OCI-LY7 (cell line): ENCODE data around the gene ZBTB9. TPM values are rescaled to one million over a fixed set of nuclear protein-coding genes. Genes with fewer than 3 reads are reported as not detected.
A peak's percentile ranks its signal among the peaks of the same experiment; 100 is the strongest.

Experiments
- BruUV-seq: library from RNA; stranded (reverse); fragments of 400-500 nt; replicated peaks from 2 replicates; lab custom pipeline; 2021; lab: Mats Ljungman, UMichigan
- CTCF ChIA-PET: fragments of 300-600 bp; sonication (Branson Sonifier 250); formaldehyde crosslinking; loops from one replicate; lab custom pipeline; 2022; ENCODE audit warnings: antibody characterized with exemption; ENCODE audit not compliant: unreplicated experiment; lab: Charles Lee
- POLR2A ChIA-PET: fragments of 300-600 bp; sonication (Branson Sonifier 250); formaldehyde crosslinking; loops from one replicate; lab custom pipeline; 2022; ENCODE audit warnings: antibody characterized with exemption; lab: Charles Lee
- DNase-seq: peaks from one replicate; pipeline ENCODE4 v3.0.0-alpha.2; 2015; ENCODE audit warnings: low spot score
- H2AFZ ChIP-seq: fragments of 200-600 bp; sonication (generic), shearing (Covaris generic); 2 replicates; pipeline ENCODE4 v1.6.1; 2014; ENCODE audit warnings: mild to moderate bottlenecking, antibody characterized with exemption, low read length, moderate library complexity
- H3K27ac ChIP-seq: fragments of 200-600 bp; sonication (generic); 2 replicates; pipeline ENCODE4 v1.5.1; 2014; ENCODE audit warnings: mixed run types, low read depth, mild to moderate bottlenecking, moderate library complexity, low read length, inconsistent platforms; ENCODE audit not compliant: poor library complexity, severe bottlenecking
- H3K36me3 ChIP-seq: fragments of 200-600 bp; sonication (generic); 2 replicates; pipeline ENCODE4 v1.6.1; 2014; ENCODE audit warnings: mild to moderate bottlenecking, antibody characterized with exemption, low read length, moderate library complexity, mixed read lengths; ENCODE audit not compliant: insufficient read depth
- H3K4me1 ChIP-seq: fragments of 200-600 bp; sonication (generic); 2 replicates; pipeline ENCODE4 v1.5.1; 2014; ENCODE audit warnings: mild to moderate bottlenecking, low read length; ENCODE audit not compliant: insufficient read depth, poor library complexity, severe bottlenecking
- H3K4me2 ChIP-seq: fragments of 200-600 bp; sonication (generic); 2 replicates; pipeline ENCODE4 v1.6.1; 2014; ENCODE audit warnings: mild to moderate bottlenecking, low read length
- H3K4me3 ChIP-seq: fragments of 200-600 bp; sonication (generic); 2 replicates; pipeline ENCODE4 v1.5.1; 2014; ENCODE audit warnings: mild to moderate bottlenecking, low read depth, low read length; ENCODE audit not compliant: poor library complexity, severe bottlenecking
- H3K79me2 ChIP-seq: fragments of 200-600 bp; sonication (generic); 2 replicates; pipeline ENCODE4 v1.6.1; 2016; ENCODE audit warnings: low read depth, mild to moderate bottlenecking, low read length, moderate library complexity, mixed read lengths; ENCODE audit not compliant: insufficient read depth
- H3K9me2 ChIP-seq: fragments of 200-600 bp; sonication (generic); 2 replicates; pipeline ENCODE4 v1.6.1; 2016; ENCODE audit warnings: mild to moderate bottlenecking, low read length, mixed read lengths; ENCODE audit not compliant: insufficient read depth
- H3K9me3 ChIP-seq: fragments of 200-600 bp; sonication (generic); 2 replicates; pipeline ENCODE4 v1.6.1; 2014; ENCODE audit warnings: mild to moderate bottlenecking, mixed run types, low read length, mixed read lengths
- H4K20me1 ChIP-seq: fragments of 200-600 bp; sonication (generic); 2 replicates; pipeline ENCODE4 v1.6.1; 2014; ENCODE audit warnings: mild to moderate bottlenecking, antibody characterized with exemption, low read length, moderate library complexity, mixed read lengths; ENCODE audit not compliant: insufficient read depth
- CTCF ChIP-seq: fragments of 200-600 bp; sonication (generic); conservative IDR thresholded peaks from 2 replicates; pipeline ENCODE4 v1.5.1; 2014; ENCODE audit warnings: mild to moderate bottlenecking, antibody characterized with exemption, low read length, moderate library complexity, mixed read lengths
- EZH2phosphoT487 ChIP-seq: fragments of 200-600 bp; sonication (generic); IDR thresholded peaks from 2 replicates; pipeline ENCODE4 v1.6.1; 2018; ENCODE audit warnings: low read depth, borderline replicate concordance, mild to moderate bottlenecking, mixed run types, antibody characterized with exemption, low read length, moderate library complexity, mixed read lengths
- intact Hi-C: fragments of 100-400 bp; cut with micrococcal nuclease; formaldehyde crosslinking; loops from one replicate; pipeline ENCODE4 v1.10.0; 2022; ENCODE audit not compliant: unreplicated experiment
- total RNA-seq, 2 experiments: library from RNA; depleted of rRNA in 1 of 2; stranded (reverse); fragments of >200 nt in 1 of 2; shearing (Covaris generic) in 1 of 2; gene quantifications; 2 replicates each; pipeline ENCODE4 v1.2.3, GENCODE V29; 2014 to 2022

Gene ZBTB9
- total RNA-seq, 2 experiments from 2014 or later: 6.8 to 7.7 TPM

GRCh38 chr6:33414592-33415271 is 39.6 kb upstream of the ZBTB9 start:
- BruUV-seq: no TSS peak
- Histone ChIP-seq H3K79me2 (peaks cover 26% of the 10 kb centered on the region; the same call in 1 of the 2 replicates), H4K20me1 (peaks cover 6% of the 10 kb centered on the region; the same call in 1 of the 2 replicates), H3K4me1 (peaks cover 65% of the 10 kb centered on the region), H3K4me3 (peak overlapping the region; percentile 20), H2AFZ (no peak overlapping the region), H3K27ac (peak overlapping the region; percentile 62), H3K9me3 (no peaks in the 10 kb centered on the region), H3K4me2 (peak overlapping the region; percentile 98), H3K36me3 (peaks cover 42% of the 10 kb centered on the region), H3K9me2 (no peaks in the 10 kb centered on the region)
- TF ChIP-seq CTCF (peak; percentile 81), EZH2phosphoT487 (no peak)
- intact Hi-C loops: loop anchor here (5.0 to 10.0 kb wide), 2 partner anchors 102 to 210 kb away; partner anchors contain the start of genes HSD17B8, RING1, RXRB and SLC39A7
- ChIA-PET POLR2A (interaction anchor here (0.6 kb wide), 1 partner anchor 117 kb away, joined by 3 read pairs; no protein-coding TSS in a partner anchor), CTCF (interaction anchor here (0.6 to 1.0 kb wide), 2 partner anchors 16 to 17 kb away, joined by 3 read pairs; no protein-coding TSS in a partner anchor)
- peak; percentile 66 for DNase-seq

- ChIA-PET CTCF (no interaction called here), POLR2A (interaction anchor here (1.1 kb wide), 1 partner anchor 41 kb away, joined by 3 read pairs; no protein-coding TSS in a partner anchor)
- Histone ChIP-seq H3K4me3 (peak overlapping the region; percentile 77), H3K9me3 (no peaks in the 10 kb centered on the region), H3K4me2 (peak overlapping the region; percentile 98), H4K20me1 (peaks cover 6% of the 10 kb centered on the region; the same call in 1 of the 2 replicates), H3K36me3 (peaks cover 42% of the 10 kb centered on the region), H3K79me2 (peaks cover 26% of the 10 kb centered on the region; the same call in 1 of the 2 replicates), H3K27ac (peak overlapping the region; percentile 14), H2AFZ (no peak overlapping the region), H3K4me1 (peaks cover 69% of the 10 kb centered on the region), H3K9me2 (no peaks in the 10 kb centered on the region)
- intact Hi-C loops: loop anchor here (10.0 kb wide), 1 partner anchor 211 kb away; the partner anchor contains the start of genes HSD17B8, RING1, RXRB and SLC39A7
- no peak for DNase-seq
- no TSS peak for BruUV-seq
- TF ChIP-seq EZH2phosphoT487 (no peak), CTCF (no peak)
Observed at GRCh38 chr6:33415831-33416230, 38.5 kb upstream of the ZBTB9 start.
